Trophoblast cell (in vitro differentiated cells and primary cell): ENCODE results near the gene DNAJC8.

ENCODE experiments used
- DNase-seq, 2 donors: peaks; one replicate each; pipeline ENCODE4 v3.0.0-alpha.2; 2016
- H2AFZ ChIP-seq: 2 replicates; pipeline ENCODE4 v1.6.1; 2013; ENCODE audit warnings: low read length, moderate library complexity, mild to moderate bottlenecking; ENCODE audit not compliant: insufficient read depth, poor library complexity
- H2AK5ac ChIP-seq: 2 replicates; pipeline ENCODE4 v1.6.1; 2013; ENCODE audit warnings: mild to moderate bottlenecking, low read length
- H2BK120ac ChIP-seq: 2 replicates; pipeline ENCODE4 v1.6.1; 2013; ENCODE audit warnings: low read length, mild to moderate bottlenecking, moderate library complexity; ENCODE audit not compliant: insufficient read depth, poor library complexity
- H2BK12ac ChIP-seq: 2 replicates; pipeline ENCODE4 v1.6.1; 2013; ENCODE audit warnings: mild to moderate bottlenecking, low read length, moderate library complexity
- H2BK5ac ChIP-seq: 2 replicates; pipeline ENCODE4 v1.6.1; 2013; ENCODE audit warnings: low read length, low read depth, moderate library complexity, mild to moderate bottlenecking; ENCODE audit not compliant: poor library complexity
- H3K14ac ChIP-seq: 2 replicates; pipeline ENCODE4 v1.6.1; 2013; ENCODE audit warnings: mild to moderate bottlenecking, low read length
- H3K18ac ChIP-seq: 2 replicates; pipeline ENCODE4 v1.6.1; 2013; ENCODE audit warnings: mild to moderate bottlenecking, low read length
- H3K23ac ChIP-seq: 2 replicates; pipeline ENCODE4 v1.6.1; 2013; ENCODE audit warnings: low read length
- H3K27ac ChIP-seq: 2 replicates; pipeline ENCODE4 v1.5.1; 2013; ENCODE audit warnings: low read depth, mild to moderate bottlenecking, inconsistent platforms, low read length, moderate library complexity
- H3K27me3 ChIP-seq: 2 replicates; pipeline ENCODE4 v1.6.1; 2013; ENCODE audit warnings: inconsistent platforms, mild to moderate bottlenecking, low read length, moderate library complexity; ENCODE audit not compliant: insufficient read depth
- H3K36me3 ChIP-seq, 2 experiments: 1 replicate in 1 of 2; 2 replicates in 1 of 2; pipeline ENCODE4 v1.6.1; 2013; ENCODE audit warnings: low read length in 2 of 2, mild to moderate bottlenecking in 2 of 2, moderate library complexity in 1 of 2; ENCODE audit not compliant: insufficient read depth in 2 of 2, control insufficient read depth in 1 of 2
- H3K4ac ChIP-seq: 2 replicates; pipeline ENCODE4 v1.6.1; 2013; ENCODE audit warnings: low read depth, mild to moderate bottlenecking, low read length, moderate library complexity
- H3K4me1 ChIP-seq, 2 experiments: 1 replicate in 1 of 2; 2 replicates in 1 of 2; pipeline ENCODE4 v1.6.1; 2013; ENCODE audit warnings: low read length in 2 of 2, mild to moderate bottlenecking in 2 of 2, moderate library complexity in 1 of 2; ENCODE audit not compliant: insufficient read depth in 2 of 2, control insufficient read depth in 1 of 2
- H3K4me2 ChIP-seq: 2 replicates; pipeline ENCODE4 v1.6.1; 2013; ENCODE audit warnings: inconsistent platforms, mild to moderate bottlenecking, low read length, moderate library complexity
- H3K4me3 ChIP-seq: 2 replicates; pipeline ENCODE4 v1.5.1; 2013; ENCODE audit warnings: mild to moderate bottlenecking, low read depth, low read length, inconsistent platforms
- H3K79me1 ChIP-seq: one replicate; pipeline ENCODE4 v1.6.1; 2013; ENCODE audit warnings: low read length
- H3K79me2 ChIP-seq: 2 replicates; pipeline ENCODE4 v1.6.1; 2013; ENCODE audit warnings: low read length, mild to moderate bottlenecking; ENCODE audit not compliant: control insufficient read depth, insufficient read depth, poor library complexity
- H3K9ac ChIP-seq: 2 replicates; pipeline ENCODE4 v1.6.1; 2013; ENCODE audit warnings: mild to moderate bottlenecking, low read length
- H3K9me3 ChIP-seq: 2 replicates; pipeline ENCODE4 v1.6.1; 2013; ENCODE audit warnings: low read depth, mild to moderate bottlenecking, control low read depth, inconsistent platforms, low read length; ENCODE audit not compliant: insufficient read depth
- H4K12ac ChIP-seq: 2 replicates; pipeline ENCODE4 v1.6.1; 2013; ENCODE audit warnings: low read depth, mild to moderate bottlenecking, low read length, moderate library complexity
- H4K8ac ChIP-seq: 2 replicates; pipeline ENCODE4 v1.6.1; 2013; ENCODE audit warnings: low read depth, mild to moderate bottlenecking, low read length, moderate library complexity
- H4K91ac ChIP-seq: one replicate; pipeline ENCODE4 v1.6.1; 2013; ENCODE audit warnings: low read depth, mild to moderate bottlenecking, low read length, moderate library complexity
- WGBS: extraction: QIAGEN DNeasy Blood & Tissue Kit; methylation state at CpG from one replicate; pipeline ENCODE4 v1.1.7; 2013; ENCODE audit warnings: missing lambda C conversion rate; ENCODE audit not compliant: insufficient read length, insufficient coverage; ENCODE audit errors: extremely low coverage; 5-methylcytosine and 5-hydroxymethylcytosine counted together

The DNAJC8 gene

GRCh38 chr1:28193701-28194161 is 39.1 kb downstream of the DNAJC8 start:
- H2BK5ac ChIP-seq: no peak overlapping the region
- H2AFZ ChIP-seq: no peak overlapping the region
- H3K14ac ChIP-seq: no peak overlapping the region
- H2BK120ac ChIP-seq: no peak overlapping the region
- no peaks in the 10 kb centered on the region for H3K79me2 ChIP-seq
- WGBS: no CpG with 5 or more reads among the region's 8 CpGs
- H3K18ac ChIP-seq: no peak overlapping the region
- H4K12ac ChIP-seq: no peak overlapping the region
- H2AK5ac ChIP-seq: no peak overlapping the region
- H3K9ac ChIP-seq: no peak overlapping the region
- H3K4me3 ChIP-seq: no peak overlapping the region
- DNase-seq: peak; percentile 58 to 63
- H3K79me1 ChIP-seq: no peaks in the 10 kb centered on the region
- H3K36me3 ChIP-seq: peaks cover 0 to 3% of the 10 kb centered on the region in 2 experiments
- no peak overlapping the region for H3K4ac ChIP-seq
- no peak overlapping the region for H2BK12ac ChIP-seq
- H4K8ac ChIP-seq: no peak overlapping the region
- H3K27ac ChIP-seq: no peak overlapping the region
- H3K9me3 ChIP-seq: no peaks in the 10 kb centered on the region
- no peak overlapping the region for H3K4me2 ChIP-seq
- no peak overlapping the region for H4K91ac ChIP-seq
- no peak overlapping the region for H3K23ac ChIP-seq
- peaks cover 5 to 10% of the 10 kb centered on the region in 2 experiments for H3K4me1 ChIP-seq
- no peaks in the 10 kb centered on the region for H3K27me3 ChIP-seq

DNA sequence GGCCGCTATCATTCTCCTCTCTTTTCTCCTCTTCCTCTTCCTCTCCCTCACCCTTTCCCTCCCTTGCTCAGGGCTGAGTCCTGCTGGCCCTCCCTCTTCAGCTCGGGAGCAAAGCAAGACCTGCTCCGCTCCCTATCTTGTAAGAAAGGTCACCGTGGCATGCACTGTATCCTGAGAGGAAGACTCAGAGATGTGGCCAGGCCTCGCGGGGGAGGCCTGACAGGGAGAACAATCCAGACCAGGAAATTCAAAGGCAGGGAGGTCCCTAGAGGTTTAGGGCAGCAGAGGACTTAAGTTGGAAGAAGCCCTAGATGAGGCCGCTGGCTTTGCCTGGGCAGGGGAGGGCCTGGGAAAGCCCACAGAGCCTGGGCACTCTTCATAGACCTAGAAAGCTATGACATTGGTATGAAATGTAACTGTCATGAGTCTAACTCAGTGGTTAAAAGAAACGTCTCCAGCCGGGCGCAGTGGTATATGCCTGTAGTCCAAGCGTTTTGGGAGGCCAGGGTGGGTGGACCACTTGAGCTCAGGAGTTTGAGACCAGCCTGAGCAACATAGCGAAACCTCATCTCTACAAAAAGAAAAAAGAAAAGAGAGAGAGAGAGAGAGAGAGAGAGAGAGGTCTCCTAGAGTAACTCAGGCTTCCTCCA is 41.7 kb downstream of the DNAJC8 start:
- no peak overlapping the region for H3K4me2 ChIP-seq
- H2AFZ ChIP-seq: no peak overlapping the region
- H3K23ac ChIP-seq: no peak overlapping the region
- no peak overlapping the region for H3K4ac ChIP-seq
- no peak overlapping the region for H4K12ac ChIP-seq
- no peak overlapping the region for H3K14ac ChIP-seq
- no peak overlapping the region for H2BK5ac ChIP-seq
- no peak overlapping the region for H4K8ac ChIP-seq
- H2BK12ac ChIP-seq: no peak overlapping the region
- no peak overlapping the region for H3K18ac ChIP-seq
- H2AK5ac ChIP-seq: no peak overlapping the region
- no peak overlapping the region for H3K27ac ChIP-seq
- no CpG with 5 or more reads among the region's 12 CpGs for WGBS
- H3K4me3 ChIP-seq: no peak overlapping the region
- H4K91ac ChIP-seq: no peak overlapping the region
- H3K9ac ChIP-seq: no peak overlapping the region
- no peaks in the 10 kb centered on the region for H3K79me1 ChIP-seq
- H2BK120ac ChIP-seq: no peak overlapping the region
- H3K9me3 ChIP-seq: no peaks in the 10 kb centered on the region
- no peaks in the 10 kb centered on the region for H3K27me3 ChIP-seq
- no peaks in the 10 kb centered on the region for H3K36me3 ChIP-seq
- no peak for DNase-seq
- peaks cover 0 to 7% of the 10 kb centered on the region in 2 experiments for H3K4me1 ChIP-seq
- no peaks in the 10 kb centered on the region for H3K79me2 ChIP-seq

GRCh38 chr1:28190337-28190979 is 42.4 kb downstream of the DNAJC8 start:
- Histone ChIP-seq H3K23ac (no peak overlapping the region), H3K4ac (no peak overlapping the region)

DNA sequence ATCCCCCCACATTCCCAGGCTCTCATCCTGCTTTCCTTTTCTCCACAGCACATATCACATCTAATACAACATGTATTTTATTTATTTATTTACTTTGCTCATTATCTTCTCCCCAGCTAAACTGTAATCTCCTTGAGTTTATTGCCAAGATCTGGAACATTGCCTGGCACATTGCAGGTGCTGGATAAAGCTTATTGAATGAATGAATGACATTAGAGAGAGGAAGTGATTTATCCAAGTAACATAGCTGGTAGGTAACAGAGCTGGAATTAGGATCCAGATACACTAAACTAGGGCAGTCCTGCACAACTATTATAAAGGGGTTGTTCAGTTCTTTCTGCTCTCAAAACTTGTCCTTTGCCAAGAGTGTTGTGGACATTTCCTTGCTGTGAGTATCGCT is 47.8 kb downstream of the DNAJC8 start:
- H3K27ac ChIP-seq: no peak overlapping the region

More at GRCh38 chr1:28190337-28190979, 42.4 kb downstream of the DNAJC8 start:
- no peak for DNase-seq
- no peak overlapping the region for H4K8ac ChIP-seq
- H3K36me3 ChIP-seq: no peaks in the 10 kb centered on the region
- H3K4me3 ChIP-seq: no peak overlapping the region
- H4K12ac ChIP-seq: no peak overlapping the region
- no peaks in the 10 kb centered on the region for H3K79me2 ChIP-seq
- no peak overlapping the region for H3K27ac ChIP-seq
- no peak overlapping the region for H2BK12ac ChIP-seq
- no peak overlapping the region for H4K91ac ChIP-seq
- H3K9me3 ChIP-seq: no peaks in the 10 kb centered on the region
- H2BK120ac ChIP-seq: no peak overlapping the region
- no peak overlapping the region for H3K4me2 ChIP-seq
- H3K18ac ChIP-seq: no peak overlapping the region
- no peaks in the 10 kb centered on the region for H3K27me3 ChIP-seq
- peaks cover 0 to 7% of the 10 kb centered on the region in 2 experiments for H3K4me1 ChIP-seq
- no peak overlapping the region for H2AK5ac ChIP-seq
- H2AFZ ChIP-seq: no peak overlapping the region
- no peak overlapping the region for H2BK5ac ChIP-seq
- WGBS: no CpG with 5 or more reads among the region's 3 CpGs
- no peak overlapping the region for H3K9ac ChIP-seq
- no peaks in the 10 kb centered on the region for H3K79me1 ChIP-seq
- no peak overlapping the region for H3K14ac ChIP-seq

More for the DNA sequence above, 47.8 kb downstream of the DNAJC8 start:
- H3K4ac ChIP-seq: no peak overlapping the region
- H2BK120ac ChIP-seq: no peak overlapping the region
- DNase-seq: no peak
- H4K12ac ChIP-seq: no peak overlapping the region
- no peaks in the 10 kb centered on the region for H3K27me3 ChIP-seq
- no peaks in the 10 kb centered on the region for H3K79me2 ChIP-seq
- no peaks in the 10 kb centered on the region for H3K79me1 ChIP-seq
- H4K91ac ChIP-seq: no peak overlapping the region
- no peak overlapping the region for H3K18ac ChIP-seq
- no peak overlapping the region for H2AFZ ChIP-seq
- no peak overlapping the region for H2AK5ac ChIP-seq
- H2BK12ac ChIP-seq: no peak overlapping the region
- no peaks in the 10 kb centered on the region for H3K9me3 ChIP-seq
- no peak overlapping the region for H3K23ac ChIP-seq
- no peaks in the 10 kb centered on the region for H3K4me1 ChIP-seq
- no peak overlapping the region for H2BK5ac ChIP-seq
- H3K4me2 ChIP-seq: no peak overlapping the region
- no peak overlapping the region for H3K4me3 ChIP-seq
- H3K9ac ChIP-seq: no peak overlapping the region
- no CpG with 5 or more reads among the region's 1 CpG for WGBS
- H4K8ac ChIP-seq: no peak overlapping the region
- no peak overlapping the region for H3K14ac ChIP-seq
- no peaks in the 10 kb centered on the region for H3K36me3 ChIP-seq
